HG02678 (cell line): ENCODE data around the gene OPA3.
A peak's percentile ranks its signal among the peaks of the same experiment; 100 is the strongest.

Source experiments
- ATAC-seq: cut with Tn5 transposase; IDR thresholded peaks from one replicate; pipeline ENCODE4 v1.9.1; 2021; ENCODE audit warnings: mild to moderate bottlenecking, moderate library complexity; ENCODE audit not compliant: unreplicated experiment

The OPA3 gene

DNA sequence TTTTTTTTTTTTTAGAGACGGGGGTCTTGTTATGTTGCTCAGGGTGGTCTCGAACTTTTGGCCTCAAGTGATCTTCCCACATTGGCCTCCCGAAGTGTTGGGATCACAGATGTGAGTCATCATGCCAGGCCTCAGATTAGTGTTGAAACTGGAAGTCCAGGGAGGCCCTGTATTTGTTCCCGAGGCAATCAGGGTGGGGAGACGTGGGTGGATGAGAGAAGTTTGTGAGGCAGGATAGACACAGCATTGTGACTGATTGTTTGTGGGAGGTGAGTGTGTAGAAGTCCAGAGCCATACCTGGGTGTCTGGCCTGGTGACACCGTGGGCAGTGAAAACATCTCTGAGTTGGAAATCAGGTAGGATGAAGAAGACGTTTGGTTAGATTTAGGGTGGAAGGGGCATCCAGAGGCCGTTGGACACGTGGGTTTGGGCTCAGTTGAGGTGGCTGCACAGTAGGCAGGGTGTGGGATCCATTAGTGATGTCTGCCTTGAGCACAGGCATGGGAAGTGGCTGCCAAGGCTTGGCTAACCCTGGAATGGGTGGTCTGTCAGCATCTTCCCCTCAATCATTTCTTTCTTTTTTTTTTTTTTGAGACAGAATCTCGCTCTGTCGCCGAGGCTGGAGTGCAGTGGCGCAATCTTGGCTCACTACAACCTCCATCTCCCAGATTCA is 100.2 kb downstream of the OPA3 start:
- ATAC-seq, result no peak

GRCh38 chr19:45483033-45483432 is 101.6 kb downstream of the OPA3 start:
- no peak for ATAC-seq

DNA sequence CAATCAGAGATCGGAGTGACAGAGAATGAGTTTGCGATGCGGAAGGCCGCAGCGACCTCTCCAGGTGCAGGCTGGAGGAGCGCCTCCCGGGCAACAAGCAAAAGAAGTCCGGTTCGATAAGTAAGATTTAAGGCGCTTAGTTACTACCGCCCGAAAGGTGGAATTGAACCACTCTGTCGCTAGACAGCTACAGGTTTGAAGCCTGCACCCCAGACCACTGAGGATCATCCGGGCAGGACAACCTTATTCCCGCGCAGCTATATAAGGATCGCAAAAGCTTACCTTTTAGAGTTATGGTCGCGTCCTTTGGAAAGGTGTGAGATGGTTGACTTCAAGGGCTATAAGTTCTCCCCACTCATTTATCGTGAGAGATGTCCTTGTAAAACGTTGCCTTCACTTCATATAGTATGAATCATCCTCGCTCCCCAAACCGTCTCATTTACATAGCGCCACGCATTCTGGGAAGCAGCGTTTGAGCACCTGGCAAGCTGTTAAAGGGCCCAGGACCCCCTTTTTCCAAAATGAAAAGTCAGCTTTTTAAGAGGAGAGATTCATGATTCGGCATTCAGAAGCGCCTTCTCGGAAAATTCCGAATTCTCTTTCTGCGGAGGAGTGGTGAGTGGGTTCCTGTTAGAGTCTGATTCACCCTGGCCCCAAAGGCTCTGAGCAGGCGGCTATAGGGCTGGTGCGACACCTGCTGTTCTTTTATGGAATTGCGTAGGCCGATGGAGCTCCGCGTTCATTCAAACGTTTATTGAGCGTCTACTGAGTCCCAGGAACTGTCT is 106.0 kb downstream of the OPA3 start:
- ATAC-seq, result peak; percentile 82

GRCh38 chr19:45477713-45478453 is 106.7 kb downstream of the OPA3 start:
- no peak for ATAC-seq
